PFSK-1 (cell line): ENCODE data around the gene PTPN4.

Experiments
- POLR2AphosphoS5 ChIP-seq: IDR thresholded peaks from 2 replicates; pipeline ENCODE4 v1.6.1; 2012; ENCODE audit warnings: low read depth, mild to moderate bottlenecking, control low read depth, low read length, moderate library complexity
- REST ChIP-seq, 2 experiments: IDR thresholded peaks; 2 replicates each; pipeline versions ENCODE4 v1.6.1 to v1.8.0; 2011 to 2012; ENCODE audit warnings: low read depth in 2 of 2, low read length in 2 of 2, control low read depth in 1 of 2, inconsistent platforms in 1 of 2, mild to moderate bottlenecking in 1 of 2, moderate library complexity in 1 of 2; ENCODE audit not compliant: insufficient read depth in 1 of 2
- SIN3A ChIP-seq: IDR thresholded peaks from 2 replicates; pipeline ENCODE4 v1.6.1; 2012; ENCODE audit warnings: mild to moderate bottlenecking, low read length, moderate library complexity, borderline replicate concordance; ENCODE audit not compliant: insufficient read depth
- TAF1 ChIP-seq: IDR thresholded peaks from 2 replicates; pipeline ENCODE4 v1.6.1; 2012; ENCODE audit warnings: low read length, control low read depth, borderline replicate concordance; ENCODE audit not compliant: insufficient read depth

GRCh38 chr2:119852214-119852613, 92.5 kb downstream of the PTPN4 start:
- no peak for TF ChIP-seq POLR2AphosphoS5
- TF ChIP-seq SIN3A, result no peak
- no peak for TF ChIP-seq REST (IDR thresholded peaks at IDR 0.05; ENCODE audit: insufficient read depth in 1 of 2, low read depth in 2 of 2, low read length in 2 of 2)
- TF ChIP-seq TAF1, result no peak
